GM12872 (cell line): Measurements from ENCODE around the gene SLC6A4.

Source experiments
- CTCF ChIP-seq: IDR thresholded peaks from 3 replicates; pipeline ENCODE4 v1.5.1; 2011; ENCODE audit warnings: low read depth, mild to moderate bottlenecking, low read length, moderate library complexity; ENCODE audit not compliant: insufficient read depth

SLC6A4 gene

GRCh38 chr17:30267625-30268024, 32.1 kb upstream of the SLC6A4 start:
- TF ChIP-seq CTCF: no peak

GRCh38 chr17:30263552-30264333, 28.2 kb upstream of the SLC6A4 start:
- TF ChIP-seq CTCF: no peak

- TF ChIP-seq CTCF: no peak
Measured at GRCh38 chr17:30256756-30257506, 21.4 kb upstream of the SLC6A4 start.

- no peak for TF ChIP-seq CTCF
Measured at GRCh38 chr17:30254150-30254549, 18.7 kb upstream of the SLC6A4 start.

GRCh38 chr17:30253312-30253711, 17.8 kb upstream of the SLC6A4 start:
- no peak for TF ChIP-seq CTCF

- no peak for TF ChIP-seq CTCF
Measured at GRCh38 chr17:30251931-30252330, 16.4 kb upstream of the SLC6A4 start.

GRCh38 chr17:30249460-30249859, 14.0 kb upstream of the SLC6A4 start:
- TF ChIP-seq CTCF: no peak
